Stimulated activated naive B cell treated with anti-CD40 and anti-IgM and Interleukin-4, amounts not matched to agents 10 μg/mL and 1 μg/mL and 100 μg/mL, for 72 hours (primary cell): Measurements from ENCODE around the gene FILIP1.

Source experiments
- ATAC-seq, 2 donors: fragments of 150-1000 bp; cut with Tn5 transposase; replicated peaks; 2 replicates each; pipeline ENCODE4 v1.10.0; 2021; ENCODE audit warnings: moderate library complexity in 1 of 2
- DNase-seq: peaks from one replicate; pipeline ENCODE4 v3.0.0; 2021
- H3K27ac Mint-ChIP-seq: one replicate; pipeline ENCODE4 v1.8.0; 2022; ENCODE audit warnings: mild to moderate bottlenecking, mixed read lengths
- H3K27me3 Mint-ChIP-seq, 2 donors: one replicate each; pipeline ENCODE4 v1.8.0; 2022; ENCODE audit warnings: mixed read lengths in 2 of 2
- H3K36me3 Mint-ChIP-seq, 2 donors: one replicate each; pipeline ENCODE4 v1.8.0; 2022; ENCODE audit warnings: mixed read lengths in 2 of 2, mild to moderate bottlenecking in 1 of 2
- H3K4me1 Mint-ChIP-seq, 2 donors: one replicate each; pipeline ENCODE4 v1.8.0; 2022; ENCODE audit warnings: mixed read lengths in 2 of 2, mild to moderate bottlenecking in 1 of 2
- H3K4me3 Mint-ChIP-seq, 2 donors: one replicate each; pipeline ENCODE4 v1.8.0; 2022; ENCODE audit warnings: mild to moderate bottlenecking in 2 of 2, mixed read lengths in 2 of 2, moderate library complexity in 1 of 2
- H3K9me3 Mint-ChIP-seq, 2 donors: one replicate each; pipeline ENCODE4 v1.8.0; 2022; ENCODE audit warnings: mixed read lengths in 2 of 2, mild to moderate bottlenecking in 1 of 2

The FILIP1 gene

DNA sequence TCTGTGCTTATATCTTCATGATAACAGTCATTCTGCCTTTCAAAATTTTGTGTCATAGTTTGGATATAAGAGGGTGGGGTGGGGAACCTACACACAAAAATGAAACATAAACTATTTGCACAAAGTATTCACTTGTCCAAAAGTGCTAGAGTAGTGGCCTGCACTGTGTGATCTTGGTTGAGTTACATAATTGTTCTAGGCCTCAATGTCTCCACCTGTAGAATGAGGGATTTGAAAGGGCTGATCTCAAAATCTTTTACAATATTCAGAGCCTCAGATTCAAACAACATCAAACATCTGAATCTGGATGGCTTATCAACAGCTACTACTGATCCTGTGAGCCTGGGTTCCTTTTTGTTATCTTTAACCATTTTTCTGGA lies 144.7 kb downstream of the FILIP1 start:
- no peak overlapping the region for H3K4me3 Mint-ChIP-seq
- peaks cover 0 to 3% of the 10 kb centered on the region in 2 donors for H3K4me1 Mint-ChIP-seq
- no peak overlapping the region for H3K27ac Mint-ChIP-seq
- DNase-seq (no peak), ATAC-seq (no peak)
- peaks cover 21 to 31% of the 10 kb centered on the region in 2 donors for H3K27me3 Mint-ChIP-seq
- H3K36me3 Mint-ChIP-seq = no peaks in the 10 kb centered on the region
- peaks cover 0 to 4% of the 10 kb centered on the region in 2 donors for H3K9me3 Mint-ChIP-seq

DNA sequence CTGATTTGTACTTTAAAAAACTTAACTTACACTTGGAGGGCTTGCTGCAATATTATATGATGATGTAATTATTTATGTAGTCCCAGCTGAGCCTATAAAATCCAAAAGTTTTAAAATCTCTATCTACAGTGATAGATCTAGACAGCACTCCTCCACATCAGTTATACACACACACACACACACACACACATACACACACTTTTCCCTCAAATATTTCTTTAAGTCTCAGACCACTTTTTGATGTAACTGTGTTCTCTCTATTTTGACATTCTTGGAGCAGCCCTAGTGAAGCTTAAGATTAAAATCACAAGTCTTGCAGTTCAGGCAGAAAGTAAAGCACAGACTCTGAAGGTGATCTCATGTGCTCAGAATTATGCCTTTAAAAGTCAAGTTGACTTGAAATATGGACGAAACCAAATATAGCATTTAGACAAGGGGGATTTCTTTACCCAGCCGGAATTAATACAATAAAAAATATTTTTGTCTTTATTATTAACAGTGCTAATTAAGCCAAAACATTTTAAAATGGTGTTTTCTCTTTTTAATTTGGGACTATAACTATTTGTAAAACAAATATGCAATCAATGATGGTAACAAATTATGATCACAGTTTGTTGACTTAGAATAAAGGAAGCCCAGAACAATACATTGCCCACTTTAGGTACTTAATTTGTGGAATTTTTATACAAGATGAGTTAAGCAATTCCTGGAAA lies 145.5 kb downstream of the FILIP1 start:
- ATAC-seq (no peak), DNase-seq (no peak)
- H3K27me3 Mint-ChIP-seq = peaks cover 21 to 31% of the 10 kb centered on the region in 2 donors
- peaks cover 0 to 4% of the 10 kb centered on the region in 2 donors for H3K9me3 Mint-ChIP-seq
- H3K4me1 Mint-ChIP-seq = peaks cover 0 to 3% of the 10 kb centered on the region in 2 donors
- H3K27ac Mint-ChIP-seq = no peak overlapping the region
- H3K36me3 Mint-ChIP-seq = no peaks in the 10 kb centered on the region
- H3K4me3 Mint-ChIP-seq = no peak overlapping the region

DNA sequence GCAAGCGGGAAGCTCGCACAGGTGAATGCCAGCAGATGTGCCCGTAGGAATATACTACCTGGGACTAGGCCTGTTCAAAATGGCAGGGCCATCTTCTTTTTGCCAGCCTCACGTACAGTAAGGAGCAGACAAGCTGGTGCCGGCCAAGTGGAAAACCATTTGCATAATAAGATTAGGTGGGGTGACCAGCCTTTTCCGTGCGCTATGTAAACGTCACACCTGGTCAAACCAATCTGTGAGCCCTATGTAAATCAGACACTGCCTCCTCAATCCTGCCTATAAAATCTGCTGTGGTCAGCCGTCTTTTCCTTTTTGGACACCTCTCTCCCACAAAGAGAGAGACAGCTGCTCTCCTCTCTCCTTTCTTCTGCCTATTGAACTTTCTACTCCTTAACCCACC lies 148.2 kb downstream of the FILIP1 start:
- peaks cover 0 to 4% of the 10 kb centered on the region in 2 donors for H3K9me3 Mint-ChIP-seq
- ATAC-seq (no peak), DNase-seq (no peak)
- peaks cover 18 to 25% of the 10 kb centered on the region in 2 donors for H3K27me3 Mint-ChIP-seq
- H3K4me1 Mint-ChIP-seq = peaks cover 0 to 3% of the 10 kb centered on the region in 2 donors
- H3K4me3 Mint-ChIP-seq = no peak overlapping the region
- no peaks in the 10 kb centered on the region for H3K36me3 Mint-ChIP-seq
- no peak overlapping the region for H3K27ac Mint-ChIP-seq

DNA sequence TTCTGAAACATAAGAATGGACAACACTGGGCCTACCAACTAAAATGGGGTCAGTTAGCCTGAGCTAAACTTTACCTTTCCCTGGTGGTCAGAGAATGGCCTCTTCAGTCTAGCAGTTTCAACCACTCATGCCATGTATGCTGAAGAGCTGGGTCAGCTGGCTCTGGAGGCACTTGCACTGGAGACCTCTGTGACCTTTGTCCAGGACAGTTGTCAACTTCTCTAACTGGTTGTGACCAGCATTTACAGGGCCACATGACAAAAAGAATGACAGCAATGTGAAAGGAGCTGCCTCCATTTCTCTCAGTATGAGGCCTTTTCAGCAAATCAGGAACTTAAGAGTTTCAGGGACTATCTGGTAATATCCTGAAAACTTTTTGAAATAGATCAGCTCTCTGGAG lies 149.1 kb downstream of the FILIP1 start:
- Mint-ChIP-seq H3K4me3 (no peak overlapping the region), H3K27me3 (peaks cover 14 to 19% of the 10 kb centered on the region in 2 donors), H3K9me3 (peaks cover 0 to 4% of the 10 kb centered on the region in 2 donors), H3K4me1 (no peaks in the 10 kb centered on the region), H3K27ac (no peak overlapping the region), H3K36me3 (no peaks in the 10 kb centered on the region)
- DNase-seq (no peak), ATAC-seq (no peak)

GRCh38 chr6:75344021-75344420 lies 149.6 kb downstream of the FILIP1 start:
- no peak for DNase-seq
- H3K4me3 Mint-ChIP-seq = no peak overlapping the region
- H3K27me3 Mint-ChIP-seq = peaks cover 13 to 15% of the 10 kb centered on the region in 2 donors
- H3K36me3 Mint-ChIP-seq = no peaks in the 10 kb centered on the region
- H3K27ac Mint-ChIP-seq = no peak overlapping the region
- peaks cover 0 to 4% of the 10 kb centered on the region in 2 donors for H3K9me3 Mint-ChIP-seq
- no peak for ATAC-seq
- H3K4me1 Mint-ChIP-seq = no peaks in the 10 kb centered on the region

GRCh38 chr6:75337835-75338580 lies 155.6 kb downstream of the FILIP1 start:
- Mint-ChIP-seq H3K27me3 (peaks cover 10 to 18% of the 10 kb centered on the region in 2 donors), H3K36me3 (no peaks in the 10 kb centered on the region), H3K4me1 (no peaks in the 10 kb centered on the region), H3K4me3 (no peak overlapping the region), H3K27ac (no peak overlapping the region), H3K9me3 (no peaks in the 10 kb centered on the region)
- ATAC-seq (no peak), DNase-seq (no peak)

GRCh38 chr6:75334266-75335040 lies 159.1 kb downstream of the FILIP1 start:
- Mint-ChIP-seq H3K36me3 (no peaks in the 10 kb centered on the region), H3K27me3 (peaks cover 15 to 28% of the 10 kb centered on the region in 2 donors), H3K4me3 (no peak overlapping the region), H3K4me1 (no peaks in the 10 kb centered on the region), H3K9me3 (no peaks in the 10 kb centered on the region), H3K27ac (no peak overlapping the region)
- no peak for DNase-seq
- no peak for ATAC-seq

DNA sequence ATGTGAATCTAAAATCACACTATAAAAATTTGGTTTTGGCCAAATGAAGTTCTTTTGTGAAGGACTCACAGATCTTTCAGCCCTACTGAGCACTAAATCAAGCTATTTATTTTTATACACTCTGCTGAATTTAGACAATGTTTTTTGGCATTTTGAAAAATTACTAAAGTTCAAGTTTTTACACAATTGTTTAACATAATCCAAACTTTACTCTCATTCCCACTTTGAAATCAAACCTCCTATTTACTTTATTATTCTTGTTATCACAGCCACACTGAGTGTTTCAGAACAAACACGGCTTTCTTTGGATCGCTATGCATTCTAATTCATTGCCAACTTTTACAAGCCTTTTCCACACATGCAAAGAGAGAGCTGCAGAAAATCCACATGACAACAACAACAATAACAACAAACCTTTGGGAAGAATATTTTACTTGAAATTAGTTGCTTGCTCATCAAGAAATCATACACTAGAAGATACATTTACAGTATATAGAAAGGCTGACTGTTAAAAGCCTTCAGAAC lies 159.9 kb downstream of the FILIP1 start:
- Mint-ChIP-seq H3K9me3 (no peaks in the 10 kb centered on the region), H3K4me1 (no peaks in the 10 kb centered on the region), H3K4me3 (no peak overlapping the region), H3K27me3 (peaks cover 20 to 35% of the 10 kb centered on the region in 2 donors), H3K36me3 (no peaks in the 10 kb centered on the region), H3K27ac (no peak overlapping the region)
- ATAC-seq (no peak), DNase-seq (no peak)

GRCh38 chr6:75331151-75331550 lies 162.4 kb downstream of the FILIP1 start:
- Mint-ChIP-seq H3K4me1 (no peaks in the 10 kb centered on the region), H3K36me3 (no peaks in the 10 kb centered on the region), H3K4me3 (no peak overlapping the region), H3K9me3 (no peaks in the 10 kb centered on the region), H3K27me3 (peaks cover 16 to 24% of the 10 kb centered on the region in 2 donors), H3K27ac (no peak overlapping the region)
- no peak for ATAC-seq
- no peak for DNase-seq

GRCh38 chr6:75329703-75330102 lies 163.9 kb downstream of the FILIP1 start:
- Mint-ChIP-seq H3K27ac (no peak overlapping the region), H3K4me3 (no peak overlapping the region), H3K4me1 (no peaks in the 10 kb centered on the region), H3K27me3 (peaks cover 15 to 20% of the 10 kb centered on the region in 2 donors), H3K9me3 (no peaks in the 10 kb centered on the region), H3K36me3 (no peaks in the 10 kb centered on the region)
- DNase-seq = no peak
- ATAC-seq = no peak

DNA sequence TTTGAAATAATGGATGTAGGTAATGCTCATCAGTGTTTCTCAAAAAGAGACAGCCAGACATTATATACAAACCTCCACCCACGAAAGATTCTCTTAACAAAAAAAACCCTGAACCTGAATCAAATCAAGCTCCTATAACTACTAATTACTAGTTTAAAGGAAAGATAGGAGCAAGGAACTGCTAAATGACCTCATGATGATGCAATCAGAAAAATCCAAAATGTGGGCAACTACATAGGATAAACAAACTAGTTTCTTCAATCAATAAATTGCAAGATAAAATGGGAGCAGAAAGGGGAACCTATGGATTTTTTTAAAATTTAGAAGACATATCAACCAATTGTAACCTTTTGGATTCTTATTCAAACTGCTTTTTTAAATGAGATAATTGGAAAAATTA lies 165.8 kb downstream of the FILIP1 start:
- H3K4me3 Mint-ChIP-seq = no peak overlapping the region
- no peak overlapping the region for H3K27ac Mint-ChIP-seq
- no peaks in the 10 kb centered on the region for H3K9me3 Mint-ChIP-seq
- no peak for DNase-seq
- no peaks in the 10 kb centered on the region for H3K4me1 Mint-ChIP-seq
- peaks cover 16 to 20% of the 10 kb centered on the region in 2 donors for H3K27me3 Mint-ChIP-seq
- no peaks in the 10 kb centered on the region for H3K36me3 Mint-ChIP-seq
- no peak for ATAC-seq

- Mint-ChIP-seq H3K27ac (no peak overlapping the region), H3K4me3 (no peak overlapping the region), H3K36me3 (no peaks in the 10 kb centered on the region), H3K9me3 (no peaks in the 10 kb centered on the region), H3K4me1 (no peaks in the 10 kb centered on the region), H3K27me3 (peaks cover 10 to 11% of the 10 kb centered on the region in 2 donors)
- ATAC-seq = no peak
- no peak for DNase-seq
Observed at GRCh38 chr6:75326557-75327258, 166.9 kb downstream of the FILIP1 start.

GRCh38 chr6:75318900-75319299 lies 174.7 kb downstream of the FILIP1 start:
- H3K27me3 Mint-ChIP-seq = peaks cover 21 to 26% of the 10 kb centered on the region in 2 donors
- no peak overlapping the region for H3K4me3 Mint-ChIP-seq
- no peaks in the 10 kb centered on the region for H3K9me3 Mint-ChIP-seq
- ATAC-seq = no peak
- no peak overlapping the region for H3K27ac Mint-ChIP-seq
- DNase-seq = no peak
- no peaks in the 10 kb centered on the region for H3K36me3 Mint-ChIP-seq
- H3K4me1 Mint-ChIP-seq = no peaks in the 10 kb centered on the region
